Measurements from ENCODE around the gene CNN1. TPM values are rescaled to one million over a fixed set of nuclear protein-coding genes. Genes with fewer than 3 reads are reported as not detected.

CNN1 gene
- total and polyA plus RNA-seq, 2 experiments from 2014 or later = 13.3 to 20.9 TPM

DNA sequence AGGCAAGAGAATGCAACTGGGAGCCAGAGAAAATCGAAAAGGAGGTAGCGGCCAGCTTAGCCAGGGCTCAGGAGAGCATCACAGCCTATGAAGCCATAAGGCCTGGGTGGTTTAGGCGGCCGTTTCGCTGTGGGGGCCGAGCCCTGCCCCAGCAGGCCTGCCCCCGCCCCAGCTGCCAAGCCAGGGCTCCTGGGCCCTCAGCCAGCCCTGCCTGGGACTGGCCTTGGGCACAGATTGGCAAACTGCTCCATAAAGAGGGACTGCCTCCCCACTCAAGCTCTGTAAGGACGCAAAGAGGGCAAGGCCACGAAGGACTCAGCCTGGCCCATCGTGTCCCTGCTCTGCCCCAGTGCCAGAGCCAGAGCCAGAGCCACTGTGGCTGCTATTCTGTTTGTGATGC is 43.2 kb upstream of the CNN1 start:
- Mint-ChIP-seq H3K4me3 (no peak overlapping the region), H3K27me3 (ENCODE audit: insufficient read depth, low read depth, poor library complexity) (peaks cover 7% of the 10 kb centered on the region), H3K4me1 (no peaks in the 10 kb centered on the region), H3K36me3 (ENCODE audit: low read depth) (peaks cover 8% of the 10 kb centered on the region), H3K27ac (no peak overlapping the region), H3K9me3 (no peaks in the 10 kb centered on the region; the same call in 2 of the 3 replicates)
- no peak overlapping the region for H2AFZ ChIP-seq
- no peak overlapping the region for H3K4me3 ChIP-seq
- H4K20me1 ChIP-seq (replicated peaks; ENCODE audit: insufficient read depth) = no peaks in the 10 kb centered on the region
- no peaks in the 10 kb centered on the region for H3K79me2 ChIP-seq (replicated peaks; ENCODE audit: insufficient read depth)
- no peak overlapping the region for H3K4me2 ChIP-seq
- ATAC-seq (no peak), DNase-seq (ENCODE audit: low spot score) (no peak)
- no peaks in the 10 kb centered on the region for H3K27me3 ChIP-seq (ENCODE audit: insufficient read depth)
- no peaks in the 10 kb centered on the region for H3K36me3 ChIP-seq (ENCODE audit: insufficient read depth)
- H3K4me1 ChIP-seq (ENCODE audit: insufficient read depth) = no peaks in the 10 kb centered on the region
- H3F3A ChIP-seq (replicated peaks; ENCODE audit: low read depth) = 0 out of 2 replicates have a peak, but pooled peaks cover 2% of the 10 kb centered on the region
- H3K27ac ChIP-seq (ENCODE audit: low read depth) = no peak overlapping the region
- no peaks in the 10 kb centered on the region for H3K9me2 ChIP-seq (ENCODE audit: insufficient read depth)
- TF ChIP-seq EZH2phosphoT487 (IDR thresholded peaks at IDR 0.05; ENCODE audit: unreplicated experiment) = no peak
- no peak for TF ChIP-seq CREB1 (CRISPR knock-in tag; IDR thresholded peaks at IDR 0.05; ENCODE audit: low read depth)
- no peak for TF ChIP-seq EZH2 (IDR thresholded peaks at IDR 0.05; ENCODE audit: low read depth, unreplicated experiment)
- TF ChIP-seq, protein P1, sequence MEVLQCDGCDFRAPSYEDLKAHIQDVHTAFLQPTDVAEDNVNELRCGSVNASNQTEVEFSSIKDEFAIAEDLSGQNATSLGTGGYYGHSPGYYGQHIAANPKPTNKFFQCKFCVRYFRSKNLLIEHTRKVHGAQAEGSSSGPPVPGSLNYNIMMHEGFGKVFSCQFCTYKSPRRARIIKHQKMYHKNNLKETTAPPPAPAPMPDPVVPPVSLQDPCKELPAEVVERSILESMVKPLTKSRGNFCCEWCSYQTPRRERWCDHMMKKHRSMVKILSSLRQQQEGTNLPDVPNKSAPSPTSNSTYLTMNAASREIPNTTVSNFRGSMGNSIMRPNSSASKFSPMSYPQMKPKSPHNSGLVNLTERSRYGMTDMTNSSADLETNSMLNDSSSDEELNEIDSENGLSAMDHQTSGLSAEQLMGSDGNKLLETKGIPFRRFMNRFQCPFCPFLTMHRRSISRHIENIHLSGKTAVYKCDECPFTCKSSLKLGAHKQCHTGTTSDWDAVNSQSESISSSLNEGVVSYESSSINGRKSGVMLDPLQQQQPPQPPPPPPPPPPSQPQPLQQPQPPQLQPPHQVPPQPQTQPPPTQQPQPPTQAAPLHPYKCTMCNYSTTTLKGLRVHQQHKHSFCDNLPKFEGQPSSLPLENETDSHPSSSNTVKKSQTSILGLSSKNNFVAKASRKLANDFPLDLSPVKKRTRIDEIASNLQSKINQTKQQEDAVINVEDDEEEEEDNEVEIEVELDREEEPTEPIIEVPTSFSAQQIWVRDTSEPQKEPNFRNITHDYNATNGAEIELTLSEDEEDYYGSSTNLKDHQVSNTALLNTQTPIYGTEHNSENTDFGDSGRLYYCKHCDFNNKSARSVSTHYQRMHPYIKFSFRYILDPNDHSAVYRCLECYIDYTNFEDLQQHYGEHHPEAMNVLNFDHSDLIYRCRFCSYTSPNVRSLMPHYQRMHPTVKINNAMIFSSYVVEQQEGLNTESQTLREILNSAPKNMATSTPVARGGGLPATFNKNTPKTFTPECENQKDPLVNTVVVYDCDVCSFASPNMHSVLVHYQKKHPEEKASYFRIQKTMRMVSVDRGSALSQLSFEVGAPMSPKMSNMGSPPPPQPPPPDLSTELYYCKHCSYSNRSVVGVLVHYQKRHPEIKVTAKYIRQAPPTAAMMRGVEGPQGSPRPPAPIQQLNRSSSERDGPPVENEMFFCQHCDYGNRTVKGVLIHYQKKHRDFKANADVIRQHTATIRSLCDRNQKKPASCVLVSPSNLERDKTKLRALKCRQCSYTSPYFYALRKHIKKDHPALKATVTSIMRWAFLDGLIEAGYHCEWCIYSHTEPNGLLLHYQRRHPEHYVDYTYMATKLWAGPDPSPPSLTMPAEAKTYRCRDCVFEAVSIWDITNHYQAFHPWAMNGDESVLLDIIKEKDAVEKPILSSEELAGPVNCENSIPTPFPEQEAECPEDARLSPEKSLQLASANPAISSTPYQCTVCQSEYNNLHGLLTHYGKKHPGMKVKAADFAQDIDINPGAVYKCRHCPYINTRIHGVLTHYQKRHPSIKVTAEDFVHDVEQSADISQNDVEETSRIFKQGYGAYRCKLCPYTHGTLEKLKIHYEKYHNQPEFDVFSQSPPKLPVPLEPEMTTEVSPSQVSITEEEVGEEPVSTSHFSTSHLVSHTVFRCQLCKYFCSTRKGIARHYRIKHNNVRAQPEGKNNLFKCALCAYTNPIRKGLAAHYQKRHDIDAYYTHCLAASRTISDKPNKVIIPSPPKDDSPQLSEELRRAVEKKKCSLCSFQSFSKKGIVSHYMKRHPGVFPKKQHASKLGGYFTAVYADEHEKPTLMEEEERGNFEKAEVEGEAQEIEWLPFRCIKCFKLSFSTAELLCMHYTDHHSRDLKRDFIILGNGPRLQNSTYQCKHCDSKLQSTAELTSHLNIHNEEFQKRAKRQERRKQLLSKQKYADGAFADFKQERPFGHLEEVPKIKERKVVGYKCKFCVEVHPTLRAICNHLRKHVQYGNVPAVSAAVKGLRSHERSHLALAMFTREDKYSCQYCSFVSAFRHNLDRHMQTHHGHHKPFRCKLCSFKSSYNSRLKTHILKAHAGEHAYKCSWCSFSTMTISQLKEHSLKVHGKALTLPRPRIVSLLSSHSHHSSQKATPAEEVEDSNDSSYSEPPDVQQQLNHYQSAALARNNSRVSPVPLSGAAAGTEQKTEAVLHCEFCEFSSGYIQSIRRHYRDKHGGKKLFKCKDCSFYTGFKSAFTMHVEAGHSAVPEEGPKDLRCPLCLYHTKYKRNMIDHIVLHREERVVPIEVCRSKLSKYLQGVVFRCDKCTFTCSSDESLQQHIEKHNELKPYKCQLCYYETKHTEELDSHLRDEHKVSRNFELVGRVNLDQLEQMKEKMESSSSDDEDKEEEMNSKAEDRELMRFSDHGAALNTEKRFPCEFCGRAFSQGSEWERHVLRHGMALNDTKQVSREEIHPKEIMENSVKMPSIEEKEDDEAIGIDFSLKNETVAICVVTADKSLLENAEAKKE (CRISPR knock-in tag; IDR thresholded peaks at IDR 0.05) = no peak
- TF ChIP-seq, protein P2, sequence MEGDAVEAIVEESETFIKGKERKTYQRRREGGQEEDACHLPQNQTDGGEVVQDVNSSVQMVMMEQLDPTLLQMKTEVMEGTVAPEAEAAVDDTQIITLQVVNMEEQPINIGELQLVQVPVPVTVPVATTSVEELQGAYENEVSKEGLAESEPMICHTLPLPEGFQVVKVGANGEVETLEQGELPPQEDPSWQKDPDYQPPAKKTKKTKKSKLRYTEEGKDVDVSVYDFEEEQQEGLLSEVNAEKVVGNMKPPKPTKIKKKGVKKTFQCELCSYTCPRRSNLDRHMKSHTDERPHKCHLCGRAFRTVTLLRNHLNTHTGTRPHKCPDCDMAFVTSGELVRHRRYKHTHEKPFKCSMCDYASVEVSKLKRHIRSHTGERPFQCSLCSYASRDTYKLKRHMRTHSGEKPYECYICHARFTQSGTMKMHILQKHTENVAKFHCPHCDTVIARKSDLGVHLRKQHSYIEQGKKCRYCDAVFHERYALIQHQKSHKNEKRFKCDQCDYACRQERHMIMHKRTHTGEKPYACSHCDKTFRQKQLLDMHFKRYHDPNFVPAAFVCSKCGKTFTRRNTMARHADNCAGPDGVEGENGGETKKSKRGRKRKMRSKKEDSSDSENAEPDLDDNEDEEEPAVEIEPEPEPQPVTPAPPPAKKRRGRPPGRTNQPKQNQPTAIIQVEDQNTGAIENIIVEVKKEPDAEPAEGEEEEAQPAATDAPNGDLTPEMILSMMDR (conservative IDR thresholded peaks at IDR 0.05; ENCODE audit: low read depth in 2 of 2) = no peak
- no peak for TF ChIP-seq NANOG (IDR thresholded peaks at IDR 0.05; ENCODE audit: borderline replicate concordance)
- TF ChIP-seq JUNB (IDR thresholded peaks at IDR 0.05; ENCODE audit: unreplicated experiment) = no peak
- no peak for TF ChIP-seq ZNF331 (CRISPR knock-in tag; IDR thresholded peaks at IDR 0.05; ENCODE audit: low read depth)
- TF ChIP-seq STAT1 (IDR thresholded peaks at IDR 0.05; ENCODE audit: unreplicated experiment) = no peak
- no peak for TF ChIP-seq REST (IDR thresholded peaks at IDR 0.05; ENCODE audit: unreplicated experiment)
- TF ChIP-seq ETS1 (IDR thresholded peaks at IDR 0.05) = no peak
- TF ChIP-seq ZNF114 (CRISPR knock-in tag; IDR thresholded peaks at IDR 0.05) = no peak
- TF ChIP-seq POLR2AphosphoS5 (IDR thresholded peaks at IDR 0.05; ENCODE audit: low read depth) = no peak

Data from GM23338 (cell line).